HG03280 (cell line): ENCODE measurements around the gene SYNC.
"Not testable (repeated sequence)": the region's sequence is repeated elsewhere in the genome, so short reads cannot be mapped to it uniquely, and the experiment has no call there.

Source experiments
- ATAC-seq: cut with Tn5 transposase; IDR thresholded peaks from one replicate; pipeline ENCODE4 v1.9.1; 2021; ENCODE audit warnings: mild to moderate bottlenecking, moderate library complexity; ENCODE audit not compliant: unreplicated experiment

SYNC gene

GRCh38 chr1:32695098-32695904 lies 7.3 kb downstream of the SYNC start:
- no peak for ATAC-seq

DNA sequence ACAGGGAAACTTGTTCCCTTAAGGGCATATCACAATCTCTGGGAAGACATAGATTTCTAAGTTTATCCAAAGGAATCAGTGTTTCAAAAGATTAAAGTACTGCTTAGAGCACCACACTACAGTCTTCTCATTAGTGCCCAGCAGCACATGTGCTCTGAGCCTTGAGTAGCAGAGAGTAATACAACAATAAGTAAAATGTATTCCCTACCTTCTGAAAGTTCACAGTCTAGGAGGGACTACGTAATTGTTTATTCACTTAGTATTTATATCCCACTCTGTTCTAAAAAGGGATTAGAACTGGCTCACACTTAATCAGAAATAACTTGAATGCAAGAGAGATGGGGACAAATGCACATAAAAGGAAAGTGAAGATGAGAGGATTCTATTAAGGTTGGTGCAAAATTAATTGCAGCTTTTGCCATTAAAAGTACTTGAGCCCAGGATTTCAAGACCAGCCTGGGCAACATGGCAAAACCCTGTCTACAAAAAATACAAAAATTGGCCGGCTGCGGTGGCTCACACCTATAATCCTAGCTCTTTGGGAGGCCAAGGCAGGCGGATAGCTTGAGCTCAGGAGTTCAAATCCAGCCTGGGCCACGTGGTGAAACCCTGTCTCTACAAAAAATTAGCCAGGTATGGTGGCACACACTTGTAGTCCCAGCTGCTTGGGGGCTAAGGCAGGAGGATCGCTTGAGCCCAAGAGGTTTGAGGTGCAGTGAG lies 9.0 kb downstream of the SYNC start:
- ATAC-seq, result no peak

GRCh38 chr1:32686387-32686786 lies 16.2 kb downstream of the SYNC start:
- no peak for ATAC-seq

- no peak for ATAC-seq
Measured at GRCh38 chr1:32685498-32685897, 17.1 kb downstream of the SYNC start.

GRCh38 chr1:32684167-32684811 lies 18.3 kb downstream of the SYNC start:
- no peak for ATAC-seq

DNA sequence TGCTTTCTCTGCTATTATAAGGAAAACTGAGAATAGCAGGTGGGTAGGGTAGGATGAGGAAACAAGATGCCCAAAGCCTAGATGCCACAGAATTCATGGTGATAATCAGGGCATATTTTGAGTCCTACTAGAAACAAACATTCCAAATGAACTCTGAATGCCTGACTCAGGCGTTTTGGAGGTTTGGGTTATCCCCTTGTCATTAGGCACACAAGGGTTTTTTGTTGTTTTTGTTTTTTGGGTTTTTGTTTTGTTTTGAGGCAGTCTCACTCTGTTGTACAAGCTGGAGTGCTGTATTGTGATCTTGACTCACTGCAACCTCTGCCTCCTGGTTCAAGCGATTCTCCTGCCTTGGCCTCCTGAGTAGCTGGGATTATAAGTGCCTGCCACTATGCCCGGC lies 19.2 kb downstream of the SYNC start:
- ATAC-seq, result no peak

GRCh38 chr1:32681999-32682398 lies 20.6 kb downstream of the SYNC start:
- no peak for ATAC-seq

- no peak for ATAC-seq
Measured at GRCh38 chr1:32681509-32681908, 21.1 kb downstream of the SYNC start.

- no peak for ATAC-seq
Measured at GRCh38 chr1:32680642-32681041, 21.9 kb downstream of the SYNC start.

DNA sequence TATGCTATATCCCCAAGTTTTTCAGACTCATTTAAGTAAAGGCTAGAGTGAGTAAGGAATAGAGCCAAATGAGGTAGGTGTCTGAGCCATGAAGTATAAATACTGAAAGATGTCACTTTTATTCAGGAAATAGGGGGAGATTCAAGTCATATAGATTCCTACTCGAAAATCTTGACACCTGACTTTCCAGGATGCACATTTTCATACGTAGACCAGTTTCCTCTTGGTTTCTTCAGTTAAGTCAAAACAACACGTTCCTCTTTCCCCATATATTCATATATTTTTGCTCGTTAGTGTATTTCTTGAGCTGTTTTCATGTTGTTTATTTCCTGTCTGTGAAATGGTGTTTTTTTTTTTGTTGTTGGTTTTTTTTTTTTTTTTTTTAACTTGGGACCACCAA lies 22.6 kb downstream of the SYNC start:
- not testable (repeated sequence) for ATAC-seq

DNA sequence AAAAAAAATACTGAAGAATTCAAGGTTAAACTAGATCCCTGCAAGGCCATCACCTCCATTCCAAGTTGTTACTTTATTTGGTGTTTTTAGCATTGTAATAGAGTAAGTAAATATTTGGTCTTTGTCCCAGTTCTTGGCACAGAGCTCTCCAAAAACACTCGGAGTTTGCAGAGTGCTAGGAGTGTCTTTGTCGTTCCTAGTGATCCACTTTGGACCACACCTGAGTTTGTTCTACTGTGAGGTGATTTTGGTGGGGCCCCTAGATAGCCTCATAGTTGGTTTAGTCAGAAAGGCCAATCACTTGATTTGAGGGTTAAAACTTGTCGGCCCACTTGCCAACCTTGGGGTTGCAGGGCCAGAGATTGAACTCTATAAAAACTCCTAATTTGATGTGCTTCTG lies 25.6 kb downstream of the SYNC start:
- no peak for ATAC-seq

GRCh38 chr1:32668716-32669115 lies 33.9 kb downstream of the SYNC start:
- ATAC-seq, result not testable (repeated sequence)

DNA sequence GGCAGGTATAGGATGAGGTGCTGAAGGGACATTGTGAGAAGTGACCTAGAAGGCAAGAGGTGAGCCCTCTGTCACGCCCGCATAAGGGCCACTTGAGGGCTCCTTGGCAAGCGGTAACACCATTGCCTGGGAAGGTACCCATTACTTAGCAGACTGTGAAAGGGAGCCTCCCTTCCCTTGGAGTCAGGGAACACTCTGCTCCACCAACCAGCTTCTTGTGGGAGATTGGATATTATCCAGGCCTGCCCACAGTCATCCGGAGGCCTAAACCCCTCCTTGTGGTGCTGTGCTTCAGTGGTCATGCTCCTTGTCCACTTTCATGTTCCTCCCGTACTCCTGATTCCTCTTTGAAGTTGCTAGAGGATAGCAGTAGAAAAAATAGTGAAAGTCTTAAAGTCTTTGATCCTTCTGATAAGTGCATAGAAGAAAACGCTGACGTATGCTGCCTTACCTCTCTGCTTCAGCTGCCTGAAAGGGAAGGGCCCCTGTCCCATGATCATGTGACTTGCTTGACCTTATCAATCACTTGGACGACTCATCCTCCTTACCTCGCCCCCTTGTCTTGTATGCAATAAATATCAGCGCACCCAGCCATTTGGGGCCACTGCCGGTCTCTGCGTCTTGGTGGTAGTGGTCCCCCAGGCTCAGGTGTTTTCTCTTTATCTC lies 35.5 kb downstream of the SYNC start:
- ATAC-seq, result no peak

DNA sequence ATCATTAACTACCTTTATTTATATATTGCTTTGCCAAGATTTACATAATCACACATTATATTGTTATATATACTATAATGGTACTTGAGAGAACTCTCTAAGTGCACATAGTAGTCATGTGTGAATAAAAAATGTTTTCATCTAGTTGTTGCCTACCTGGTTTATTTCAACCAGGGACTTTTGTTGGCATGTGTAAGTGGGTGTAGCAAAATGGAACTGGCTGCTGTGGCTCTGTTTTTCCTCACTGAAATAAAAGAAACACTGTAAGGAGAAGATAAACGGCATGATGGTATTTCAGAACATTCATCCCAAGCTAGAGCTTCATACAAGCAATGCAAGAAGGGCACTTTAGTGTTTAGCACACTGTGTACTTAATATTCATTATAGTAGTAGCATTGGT lies 36.7 kb downstream of the SYNC start:
- no peak for ATAC-seq

DNA sequence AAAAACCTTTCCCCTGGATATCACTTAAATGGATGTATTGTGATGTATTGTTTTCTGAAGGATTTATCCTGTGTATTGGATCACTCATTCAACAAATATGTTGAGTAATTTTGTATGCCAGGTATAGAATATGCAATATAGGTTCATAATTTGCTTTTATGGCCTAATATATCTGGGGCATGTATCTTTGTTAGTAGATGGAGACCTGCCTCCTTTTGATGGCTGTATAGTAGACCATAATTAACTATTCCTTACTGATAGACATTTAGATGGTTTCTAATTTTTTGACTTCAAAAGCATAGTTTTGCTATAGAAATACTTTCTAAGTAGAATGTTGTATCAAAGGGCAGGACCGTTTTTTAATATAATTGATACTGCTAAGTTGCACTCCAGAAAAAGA lies 43.0 kb downstream of the SYNC start:
- ATAC-seq, result no peak

GRCh38 chr1:32652244-32652962 lies 50.2 kb downstream of the SYNC start:
- no peak for ATAC-seq

GRCh38 chr1:32651461-32652073 lies 51.0 kb downstream of the SYNC start:
- no peak for ATAC-seq

- ATAC-seq, result peak; percentile 83
Measured at GRCh38 chr1:32650752-32651460, 51.7 kb downstream of the SYNC start, which contains the start of gene RBBP4. TSS of gene RBBP4 (plus strand) at chr1:32651208. CDS start at chr1:32651307, 99 bp downstream.

- peak; percentile 61 for ATAC-seq
Measured at GRCh38 chr1:32650248-32650751, 52.3 kb downstream of the SYNC start, which contains the start of gene ZBTB8OS. TSS of gene ZBTB8OS (minus strand) at chr1:32650550. CDS start at chr1:32650529, 21 bp downstream.
